Adrenal gland (tissue), 5 donors: ENCODE measurements around the gene ATP5F1C.

Experiments
- CTCF ChIP-seq, 6 experiments: fragments of 450-650 bp in 4 of 6; fragments of 200-600 bp in 2 of 6; sonication (generic) in 1 of 6; IDR thresholded peaks; 1 replicate in 5 of 6; 2 replicates in 1 of 6; pipeline versions ENCODE4 v1.5.1 to v1.8.0; 2016 to 2021; ENCODE audit warnings: antibody characterized with exemption in 6 of 6, mild to moderate bottlenecking in 2 of 6, moderate library complexity in 1 of 6
- POLR2A ChIP-seq, 2 donors: fragments of 450-650 bp; IDR thresholded peaks; one replicate each; pipeline ENCODE4 v1.6.1; 2017; ENCODE audit warnings: antibody characterized with exemption in 2 of 2, mild to moderate bottlenecking in 2 of 2, moderate library complexity in 1 of 2
- donor health status: DM: no; HTN: no; CAD: no.

GRCh38 chr10:7811000-7811399 lies 23.0 kb downstream of the ATP5F1C start:
- TF ChIP-seq CTCF (IDR thresholded peaks at IDR 0.05) (no peak), POLR2A (IDR thresholded peaks at IDR 0.05) (no peak)
